Vagina (tissue), 2 donors: Measurements from ENCODE around the gene SPAG7.

Experiments used
- CTCF ChIP-seq, 3 experiments: fragments of 450-650 bp in 2 of 3; fragments of 200-600 bp in 1 of 3; sonication (generic) in 1 of 3; IDR thresholded peaks; one replicate each; pipeline ENCODE4 v1.5.1; 2017 to 2019; ENCODE audit warnings: antibody characterized with exemption in 3 of 3, mild to moderate bottlenecking in 2 of 3, moderate library complexity in 2 of 3
- POLR2A ChIP-seq, 2 donors: fragments of 450-650 bp; IDR thresholded peaks; one replicate each; pipeline ENCODE4 v1.6.1; 2017; ENCODE audit warnings: antibody characterized with exemption in 2 of 2, mild to moderate bottlenecking in 2 of 2, moderate library complexity in 2 of 2
- POLR2AphosphoS5 ChIP-seq, 2 donors: sonication (generic); formaldehyde crosslinking; IDR thresholded peaks; one replicate each; pipeline ENCODE4 v1.9.0; 2017; ENCODE audit warnings: antibody characterized with exemption in 2 of 2, mild to moderate bottlenecking in 2 of 2, low read depth in 1 of 2; ENCODE audit not compliant: insufficient read depth in 1 of 2

GRCh38 chr17:4936436-4936835 lies 31.2 kb downstream of the SPAG7 start:
- TF ChIP-seq CTCF (IDR thresholded peaks at IDR 0.05) (no peak), POLR2A (IDR thresholded peaks at IDR 0.05) (no peak), POLR2AphosphoS5 (IDR thresholded peaks at IDR 0.05; ENCODE audit: insufficient read depth in 1 of 2, low read depth in 1 of 2) (no peak)
